ENCODE results near the gene FRMD6. TPM values are rescaled to one million over a fixed set of nuclear protein-coding genes. Genes with fewer than 3 reads are reported as not detected.

The FRMD6 gene
- total RNA-seq, 1 experiment from 2014 or later = 9.6 TPM

DNA sequence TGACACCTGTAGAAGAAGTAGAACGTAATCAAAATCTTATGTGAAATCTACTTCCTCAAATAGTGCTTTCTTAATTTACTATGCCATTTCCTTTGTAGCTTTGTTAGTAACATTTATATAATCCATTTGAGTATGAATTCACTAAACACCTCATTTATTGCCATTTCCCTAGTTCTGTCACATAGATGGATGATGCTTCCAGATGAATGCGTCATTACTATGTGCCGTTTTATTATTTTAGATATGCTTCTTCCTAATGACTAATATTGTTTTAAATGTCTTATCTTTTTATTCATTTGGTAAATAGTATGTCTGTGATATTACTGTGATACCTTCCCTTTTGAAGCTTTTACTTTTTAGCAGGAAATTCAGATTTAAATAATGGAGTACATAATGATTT is 14.4 kb downstream of the FRMD6 start:
- Mint-ChIP-seq H3K27ac (no peak overlapping the region), H3K4me3 (no peak overlapping the region), H3K36me3 (ENCODE audit: insufficient read depth in 1 of 3, low read depth in 3 of 3) (peaks cover 2 to 11% (median 9%) of the 10 kb centered on the region in 3 experiments; a peak in 4 of 7 replicates), H3K9me3 (peaks cover 3% of the 10 kb centered on the region in 2 experiments; a peak in 2 of 5 replicates), H3K27me3 (ENCODE audit: low read depth) (no peaks in the 10 kb centered on the region), H3K4me1 (peaks cover 0 to under 1% of the 10 kb centered on the region in 2 experiments; a peak in 3 of 4 replicates)
- no peak overlapping the region for H4K8ac ChIP-seq (replicated peaks; ENCODE audit: insufficient read length, low read depth, low read length)
- no peak overlapping the region for H2BK20ac ChIP-seq (ENCODE audit: low read depth, low read length, poor library complexity, severe bottlenecking)
- H3K23me2 ChIP-seq (ENCODE audit: insufficient read length, low read depth, low read length, poor library complexity, severe bottlenecking) = no peaks in the 10 kb centered on the region
- no peak overlapping the region for H3K23ac ChIP-seq (ENCODE audit: insufficient read length, low read depth, low read length)
- H3T11ph ChIP-seq (ENCODE audit: low read length) = no peak overlapping the region
- H2AFZ ChIP-seq (ENCODE audit: low read length) = no peak overlapping the region
- peaks cover 1% of the 10 kb centered on the region; the same call in 1 of the 2 replicates for H3K79me2 ChIP-seq (ENCODE audit: insufficient read depth, low read length)
- no peak overlapping the region for H3K18ac ChIP-seq (ENCODE audit: insufficient read length, low read depth, low read length)
- DNase-seq = no peak
- H2BK120ac ChIP-seq (ENCODE audit: low read depth, low read length, poor library complexity, severe bottlenecking) = no peak overlapping the region
- H4K5ac ChIP-seq (ENCODE audit: insufficient read length, low read depth, low read length) = no peak overlapping the region
- no peak overlapping the region for H2BK15ac ChIP-seq (ENCODE audit: low read depth, low read length)
- no peaks in the 10 kb centered on the region for H3K4me1 ChIP-seq (ENCODE audit: insufficient read depth, low read length)
- H3K79me1 ChIP-seq (ENCODE audit: insufficient read depth, low read depth, low read length, poor library complexity, severe bottlenecking) = peaks cover 7% of the 10 kb centered on the region
- no peak overlapping the region for H4K91ac ChIP-seq (ENCODE audit: insufficient read length, low read depth, low read length)
- no peak overlapping the region for H3K4me2 ChIP-seq (ENCODE audit: insufficient read depth, insufficient read length, low read length)
- H2BK12ac ChIP-seq (ENCODE audit: insufficient read length, low read depth, low read length) = no peak overlapping the region
- H4K20me1 ChIP-seq (ENCODE audit: control insufficient read depth, insufficient read depth, insufficient read length) = no peaks in the 10 kb centered on the region
- no CpG with 5 or more reads among the region's 3 CpGs for WGBS (ENCODE audit: extremely low coverage, insufficient read length, low lambda C conversion rate)
- no peaks in the 10 kb centered on the region for H3K9me3 ChIP-seq (ENCODE audit: control insufficient read depth, low read depth, low read length)
- TF ChIP-seq, protein P1, sequence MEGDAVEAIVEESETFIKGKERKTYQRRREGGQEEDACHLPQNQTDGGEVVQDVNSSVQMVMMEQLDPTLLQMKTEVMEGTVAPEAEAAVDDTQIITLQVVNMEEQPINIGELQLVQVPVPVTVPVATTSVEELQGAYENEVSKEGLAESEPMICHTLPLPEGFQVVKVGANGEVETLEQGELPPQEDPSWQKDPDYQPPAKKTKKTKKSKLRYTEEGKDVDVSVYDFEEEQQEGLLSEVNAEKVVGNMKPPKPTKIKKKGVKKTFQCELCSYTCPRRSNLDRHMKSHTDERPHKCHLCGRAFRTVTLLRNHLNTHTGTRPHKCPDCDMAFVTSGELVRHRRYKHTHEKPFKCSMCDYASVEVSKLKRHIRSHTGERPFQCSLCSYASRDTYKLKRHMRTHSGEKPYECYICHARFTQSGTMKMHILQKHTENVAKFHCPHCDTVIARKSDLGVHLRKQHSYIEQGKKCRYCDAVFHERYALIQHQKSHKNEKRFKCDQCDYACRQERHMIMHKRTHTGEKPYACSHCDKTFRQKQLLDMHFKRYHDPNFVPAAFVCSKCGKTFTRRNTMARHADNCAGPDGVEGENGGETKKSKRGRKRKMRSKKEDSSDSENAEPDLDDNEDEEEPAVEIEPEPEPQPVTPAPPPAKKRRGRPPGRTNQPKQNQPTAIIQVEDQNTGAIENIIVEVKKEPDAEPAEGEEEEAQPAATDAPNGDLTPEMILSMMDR (conservative IDR thresholded peaks at IDR 0.05) = no peak
- no peak overlapping the region for H2AK5ac ChIP-seq (ENCODE audit: insufficient read length, low read length)
- no peak overlapping the region for H3K9ac ChIP-seq (ENCODE audit: extremely low read depth, insufficient read length, low read length)
- no peak overlapping the region for H3K14ac ChIP-seq (ENCODE audit: insufficient read depth, low read length)
- no peak overlapping the region for H3K27ac ChIP-seq (ENCODE audit: insufficient read length, low read depth, low read length)
- H3K4ac ChIP-seq (ENCODE audit: low read depth, low read length) = no peak overlapping the region
- no peaks in the 10 kb centered on the region for H3K27me3 ChIP-seq (ENCODE audit: insufficient read depth, low read length)
- H3K56ac ChIP-seq (ENCODE audit: insufficient read length, low read depth, low read length) = no peak overlapping the region
- H2BK5ac ChIP-seq (ENCODE audit: insufficient read length, low read length) = no peak overlapping the region

All from H9 (cell line).